ENCODE measurements around the gene THADA. TPM values are rescaled to one million over a fixed set of nuclear protein-coding genes. Genes with fewer than 3 reads are reported as not detected.

The THADA gene
- total RNA-seq, 4 donors from 2014 or later: 26.2 to 58.3 (median 29.7) TPM

- WGBS: 60% methylated on average over 3 of the region's 3 CpGs
- Histone ChIP-seq H3K9me3 (no peaks in the 10 kb centered on the region), H3K27ac (no peak overlapping the region), H3K36me3 (peaks cover 6% of the 10 kb centered on the region), H3K4me1 (peaks cover 22% of the 10 kb centered on the region), H3K27me3 (no peaks in the 10 kb centered on the region), H3K4me3 (no peak overlapping the region)
- TF ChIP-seq POLR2AphosphoS5 (IDR thresholded peaks at IDR 0.05): no peak
- TF ChIP-seq POLR2A (IDR thresholded peaks at IDR 0.05): no peak
- no peak for TF ChIP-seq EP300 (IDR thresholded peaks at IDR 0.05)
- TF ChIP-seq CTCF (IDR thresholded peaks at IDR 0.05): no peak
- no peak for DNase-seq (ENCODE audit: low spot score in 2 of 2)
These were observed 126.1 kb downstream of the THADA start for GRCh38 chr2:43469713-43470112.

- peaks cover 4% of the 10 kb centered on the region for H3K36me3 ChIP-seq
- peaks cover 22% of the 10 kb centered on the region for H3K4me1 ChIP-seq
- H3K27me3 ChIP-seq: no peaks in the 10 kb centered on the region
- no peak for TF ChIP-seq POLR2AphosphoS5 (IDR thresholded peaks at IDR 0.05)
- TF ChIP-seq EP300 (IDR thresholded peaks at IDR 0.05): no peak
- no peak for TF ChIP-seq CTCF (IDR thresholded peaks at IDR 0.05)
- no peak for TF ChIP-seq POLR2A (IDR thresholded peaks at IDR 0.05)
- no peaks in the 10 kb centered on the region for H3K9me3 ChIP-seq
- DNase-seq (ENCODE audit: low spot score in 2 of 2): no peak
- peak overlapping the region; percentile 58 for H3K27ac ChIP-seq
- WGBS: 60% methylated on average over 3 of the region's 3 CpGs
- H3K4me3 ChIP-seq: no peak overlapping the region
These were observed 126.7 kb downstream of the THADA start for GRCh38 chr2:43469094-43469493.

- Histone ChIP-seq H3K9me3 (no peaks in the 10 kb centered on the region), H3K4me3 (no peak overlapping the region), H3K36me3 (no peaks in the 10 kb centered on the region), H3K4me1 (peaks cover 33% of the 10 kb centered on the region), H3K27me3 (no peaks in the 10 kb centered on the region), H3K27ac (peak overlapping the region; percentile 58)
- WGBS: 48% methylated on average over 3 of the region's 3 CpGs
- no peak for TF ChIP-seq POLR2A (IDR thresholded peaks at IDR 0.05)
- TF ChIP-seq POLR2AphosphoS5 (IDR thresholded peaks at IDR 0.05): no peak
- TF ChIP-seq EP300 (IDR thresholded peaks at IDR 0.05): no peak
- no peak for TF ChIP-seq CTCF (IDR thresholded peaks at IDR 0.05)
- DNase-seq (ENCODE audit: low spot score in 2 of 2): no peak
These were observed 127.9 kb downstream of the THADA start for GRCh38 chr2:43467891-43468290.

GRCh38 chr2:43465234-43465633, 130.6 kb downstream of the THADA start:
- Histone ChIP-seq H3K27ac (peak overlapping the region; percentile 64), H3K4me1 (peaks cover 59% of the 10 kb centered on the region), H3K4me3 (no peak overlapping the region), H3K27me3 (no peaks in the 10 kb centered on the region), H3K9me3 (no peaks in the 10 kb centered on the region), H3K36me3 (no peaks in the 10 kb centered on the region)
- no peak for DNase-seq (ENCODE audit: low spot score in 2 of 2)
- TF ChIP-seq POLR2A (IDR thresholded peaks at IDR 0.05) (no peak), EP300 (IDR thresholded peaks at IDR 0.05) (no peak), POLR2AphosphoS5 (IDR thresholded peaks at IDR 0.05) (no peak), CTCF (IDR thresholded peaks at IDR 0.05) (no peak)
- 68% methylated on average over 2 of the region's 2 CpGs for WGBS

GRCh38 chr2:43464590-43464989, 131.2 kb downstream of the THADA start:
- peak in 1 of 2 donors; percentile 13 for TF ChIP-seq CTCF (IDR thresholded peaks at IDR 0.05)
- no peak for TF ChIP-seq POLR2AphosphoS5 (IDR thresholded peaks at IDR 0.05)
- 46% methylated on average over 7 of the region's 7 CpGs for WGBS
- no peaks in the 10 kb centered on the region for H3K27me3 ChIP-seq
- peaks cover 63% of the 10 kb centered on the region for H3K4me1 ChIP-seq
- no peak overlapping the region for H3K4me3 ChIP-seq
- H3K27ac ChIP-seq: peak overlapping the region; percentile 74
- no peaks in the 10 kb centered on the region for H3K9me3 ChIP-seq
- peak; percentile 73 to 83 for DNase-seq (ENCODE audit: low spot score in 2 of 2)
- H3K36me3 ChIP-seq: no peaks in the 10 kb centered on the region

All from suprapubic skin (tissue), 4 donors.